ENCODE measurements around the gene UBE3B.

DNA sequence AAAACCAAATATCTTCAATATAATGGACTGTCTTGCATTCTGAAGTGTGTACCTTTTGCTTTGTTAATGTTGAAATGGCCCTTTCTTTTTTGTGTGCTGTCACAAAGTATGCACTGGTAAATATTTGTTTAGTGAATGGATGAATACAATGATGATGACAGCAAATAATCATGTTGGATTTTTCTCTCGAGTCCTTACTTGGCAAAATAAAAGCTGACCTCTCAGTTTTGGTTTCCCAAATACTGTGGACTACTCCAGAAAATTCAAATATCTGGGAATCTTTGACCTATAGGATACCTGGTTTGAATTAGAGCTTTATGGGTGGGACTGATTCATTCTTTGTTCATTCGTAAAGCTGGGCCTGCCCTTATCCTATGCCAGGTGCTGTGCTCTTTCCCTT, 5.5 kb downstream of the UBE3B start:
- TF ChIP-seq YY1 (IDR thresholded peaks at IDR 0.05; ENCODE audit: insufficient read depth, insufficient read length): no peak
- no peak for TF ChIP-seq SUZ12 (IDR thresholded peaks at IDR 0.05; ENCODE audit: extremely low read depth, insufficient read depth, insufficient read length)

Data from NT2/D1 (cell line).